Measurements from ENCODE around the gene VSTM2L. TPM values are rescaled to one million over a fixed set of nuclear protein-coding genes. Genes with fewer than 3 reads are reported as not detected.

Gene VSTM2L
- total RNA-seq, 1 donor from 2014 or later, result 1.6 TPM

GRCh38 chr20:37914367-37914671 lies 11.4 kb downstream of the VSTM2L start:
- ATAC-seq, result no peak
- no peak for DNase-seq (ENCODE audit: low spot score)
- intact Hi-C loops (cut with DNase I), result no loop called here

DNA sequence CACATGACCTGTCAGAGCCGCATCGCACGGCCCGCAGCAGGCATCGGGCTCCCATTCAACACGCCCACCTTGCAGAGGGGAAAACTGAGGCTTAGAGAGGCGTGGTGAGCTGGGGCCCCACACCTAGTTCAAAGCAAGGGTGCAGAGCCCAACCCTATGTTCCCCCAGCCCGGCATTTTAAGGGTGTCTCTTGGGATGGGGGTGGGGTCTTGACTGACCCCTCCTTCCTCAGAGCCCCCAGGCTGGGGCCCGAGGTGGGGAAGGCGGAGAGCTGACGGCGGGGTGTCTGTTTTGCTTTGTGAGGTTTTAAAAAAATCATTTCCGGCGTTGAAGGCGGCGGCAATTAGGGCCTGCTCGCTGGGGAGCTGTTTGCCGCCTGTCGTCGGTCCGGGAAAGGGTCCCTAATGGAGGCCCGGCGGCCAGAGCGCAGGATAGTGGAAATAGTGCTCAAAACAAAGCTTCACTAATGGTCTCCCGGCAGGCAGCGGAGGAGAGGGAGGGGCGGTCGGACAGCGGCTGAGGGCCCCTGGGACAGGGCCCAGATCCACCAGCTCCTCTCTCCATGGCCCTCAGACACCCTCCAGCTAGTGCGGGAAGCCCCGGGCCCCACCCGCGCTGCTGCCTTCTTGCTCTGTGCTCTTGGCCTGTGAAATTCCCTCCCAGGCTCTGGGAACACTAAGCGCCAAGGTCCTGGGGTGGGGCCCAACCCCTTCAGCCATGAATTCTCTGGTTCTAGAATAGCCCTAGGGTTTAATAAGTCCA lies 11.9 kb downstream of the VSTM2L start:
- DNase-seq (ENCODE audit: low spot score), result no peak
- ATAC-seq, result peak; percentile 41
- intact Hi-C loops (cut with DNase I), result no loop called here

DNA sequence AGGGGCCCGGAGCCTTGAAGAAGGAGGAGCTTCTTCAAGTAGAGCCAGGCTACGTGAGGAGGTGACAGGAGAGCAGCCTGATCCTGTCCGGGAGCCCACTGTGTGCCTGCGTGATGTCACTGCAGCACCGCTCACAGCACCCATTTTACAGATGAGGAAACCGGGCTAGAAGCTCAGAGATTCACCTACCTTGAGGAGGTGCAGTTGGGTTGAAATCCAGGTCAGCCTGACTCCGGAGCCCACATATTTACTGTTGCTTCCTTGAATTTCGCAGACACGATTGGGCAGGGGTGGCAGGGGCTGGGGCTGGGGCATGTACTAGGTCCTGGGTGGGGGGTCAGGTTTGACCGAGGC lies 12.5 kb downstream of the VSTM2L start:
- no peak for DNase-seq (ENCODE audit: low spot score)
- ATAC-seq, result no peak
- intact Hi-C loops (cut with DNase I), result no loop called here

GRCh38 chr20:37915800-37916570 lies 13.1 kb downstream of the VSTM2L start:
- intact Hi-C loops (cut with DNase I), result no loop called here

GRCh38 chr20:37917461-37917860 lies 14.5 kb downstream of the VSTM2L start:
- intact Hi-C loops (cut with DNase I), result no loop called here
- DNase-seq (ENCODE audit: low spot score) (no peak), ATAC-seq (no peak)

More at GRCh38 chr20:37915800-37916570, 13.1 kb downstream of the VSTM2L start:
- ATAC-seq, result no peak
- no peak for DNase-seq (ENCODE audit: low spot score)

- intact Hi-C loops (cut with DNase I), result no loop called here
- DNase-seq (ENCODE audit: low spot score) (no peak), ATAC-seq (no peak)
Measured at GRCh38 chr20:37918035-37918434, 15.1 kb downstream of the VSTM2L start.

DNA sequence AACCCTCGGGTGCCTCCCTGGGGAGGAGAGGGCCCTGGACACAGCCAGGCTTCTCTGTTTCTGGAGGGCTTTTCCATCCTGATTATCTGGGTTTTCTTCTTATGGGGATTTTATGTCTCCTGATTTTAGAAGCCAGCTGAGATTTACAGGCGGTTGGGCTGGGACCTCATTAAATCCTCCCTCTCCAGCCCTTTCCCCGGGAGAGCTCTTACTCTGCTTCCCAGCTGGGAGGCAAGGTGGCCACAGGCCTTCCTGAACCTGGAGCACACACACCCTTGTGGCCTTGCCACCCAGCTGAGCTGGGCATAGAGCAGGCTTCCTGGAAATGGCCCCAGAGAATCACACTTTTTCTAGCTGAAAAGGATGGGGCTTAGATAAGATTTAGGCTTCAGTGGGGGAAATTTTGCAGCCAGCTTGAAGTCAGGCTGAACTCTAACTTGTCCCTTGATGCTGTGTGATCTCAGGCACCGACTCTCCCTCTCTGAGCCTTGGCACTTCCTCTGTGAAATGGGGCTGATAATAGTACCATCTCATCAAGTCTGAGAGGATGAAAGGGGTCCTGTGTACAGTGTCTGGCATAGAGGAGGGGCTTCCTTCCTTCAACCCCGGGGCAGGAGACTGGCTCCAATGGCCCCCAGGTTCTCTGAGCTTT lies 16.6 kb downstream of the VSTM2L start:
- intact Hi-C loops (cut with DNase I), result no loop called here
- no peak for ATAC-seq

DNA sequence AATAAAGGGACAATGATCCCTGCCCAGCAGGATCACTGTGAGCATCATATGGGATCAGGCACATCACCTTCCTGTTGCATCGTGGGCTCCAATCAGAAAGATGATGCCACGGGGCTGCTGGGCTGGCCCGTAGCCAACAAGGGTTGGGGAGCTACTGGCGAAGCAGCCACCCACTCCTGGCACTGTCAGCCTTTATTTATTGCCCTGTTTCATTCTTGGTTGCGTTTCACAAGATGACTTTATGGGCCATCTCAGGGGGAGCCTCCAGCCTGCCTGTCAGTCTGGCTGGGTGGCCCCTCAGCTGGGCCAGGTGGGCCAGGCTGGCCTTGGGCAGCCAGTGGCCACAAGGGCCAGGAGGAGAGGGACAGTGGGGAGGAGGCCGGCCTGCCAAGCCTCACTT lies 17.3 kb downstream of the VSTM2L start:
- DNase-seq (ENCODE audit: low spot score) (no peak), ATAC-seq (no peak)
- intact Hi-C loops (cut with DNase I), result no loop called here

More for the DNA sequence above, 16.6 kb downstream of the VSTM2L start:
- DNase-seq (ENCODE audit: low spot score), result no peak

- DNase-seq (ENCODE audit: low spot score), result no peak
- intact Hi-C loops (cut with DNase I), result no loop called here
- ATAC-seq, result no peak
Measured at GRCh38 chr20:37920679-37921322, 17.9 kb downstream of the VSTM2L start.

DNA sequence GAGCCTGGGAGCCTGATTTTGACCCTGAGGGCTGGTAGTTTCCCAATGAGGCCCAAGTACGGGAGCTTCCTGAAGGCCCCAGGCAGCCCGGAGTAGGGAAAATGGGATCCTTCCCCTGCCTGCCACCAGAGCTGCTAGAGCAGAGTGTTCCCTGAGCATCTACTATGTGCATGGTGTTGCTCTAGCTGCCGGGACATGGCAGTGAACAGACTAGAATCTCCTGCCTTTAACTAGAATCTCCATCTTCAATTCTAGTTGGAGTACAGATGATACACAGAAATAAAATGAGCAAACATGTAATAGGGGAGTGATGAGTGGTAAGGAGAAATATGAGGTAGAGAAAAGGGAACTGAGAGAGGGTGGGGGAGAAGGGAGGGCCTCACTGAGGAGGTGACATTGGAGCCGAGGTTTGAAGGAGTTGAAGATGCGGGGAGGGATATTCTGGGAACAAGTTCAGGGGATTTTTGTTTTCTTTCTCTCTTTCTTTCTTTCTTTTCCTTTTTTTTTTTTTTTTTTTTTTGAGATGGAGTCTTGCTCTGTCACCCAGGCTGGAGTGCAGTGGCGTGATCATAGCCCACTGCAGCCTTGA lies 18.5 kb downstream of the VSTM2L start:
- no peak for DNase-seq (ENCODE audit: low spot score)
- intact Hi-C loops (cut with DNase I), result no loop called here
- no peak for ATAC-seq

GRCh38 chr20:37922016-37922415 lies 19.1 kb downstream of the VSTM2L start:
- DNase-seq (ENCODE audit: low spot score), result no peak
- ATAC-seq, result no peak
- intact Hi-C loops (cut with DNase I), result no loop called here

DNA sequence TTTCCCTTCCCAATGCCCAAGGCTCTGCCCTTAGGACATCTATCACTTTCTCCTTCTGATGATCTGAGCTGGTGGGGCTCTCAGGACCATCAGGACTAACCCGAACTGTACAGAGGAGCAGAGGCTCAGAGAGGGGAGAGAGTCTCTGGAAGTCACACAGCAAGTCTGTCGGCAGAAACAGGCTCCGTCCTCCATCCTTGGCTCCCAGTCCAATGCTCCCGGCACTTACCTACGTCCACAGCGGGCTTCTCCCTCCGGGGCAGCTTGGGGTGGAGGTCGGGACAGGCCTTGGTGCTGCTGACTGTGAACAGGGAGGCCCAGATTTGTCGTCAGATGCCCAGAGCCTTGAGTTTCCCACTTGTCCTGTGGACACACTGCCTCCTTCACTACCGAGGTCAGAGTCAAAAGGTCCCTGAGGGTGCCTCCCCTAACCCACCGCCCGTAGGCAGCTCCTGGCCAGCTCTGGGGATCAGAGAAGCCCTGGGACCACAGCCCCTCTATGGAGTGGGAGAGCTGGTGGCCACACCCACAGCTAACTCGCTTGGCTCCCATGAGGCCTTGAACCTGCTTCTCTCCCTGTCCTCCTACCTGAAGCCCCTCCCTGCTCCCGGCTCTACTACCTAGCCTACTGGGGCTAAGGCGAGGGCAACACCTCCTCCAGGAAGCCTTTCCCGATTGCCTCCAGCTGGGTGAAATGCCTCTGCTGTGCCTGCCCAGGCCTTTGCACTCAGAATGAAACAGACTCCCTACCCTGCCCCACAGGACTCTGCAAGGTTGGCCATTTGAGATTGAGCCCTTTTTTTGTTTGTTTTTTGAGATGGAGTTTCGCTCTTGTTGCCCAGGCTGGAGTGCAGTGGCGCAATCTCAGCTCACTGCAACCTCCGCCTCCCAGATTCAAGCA lies 22.6 kb downstream of the VSTM2L start:
- no peak for ATAC-seq
- intact Hi-C loops (cut with DNase I), result no loop called here
- no peak for DNase-seq (ENCODE audit: low spot score)

- no peak for DNase-seq (ENCODE audit: low spot score)
- intact Hi-C loops (cut with DNase I), result no loop called here
- no peak for ATAC-seq
Measured at GRCh38 chr20:37926612-37927011, 23.7 kb downstream of the VSTM2L start.

DNA sequence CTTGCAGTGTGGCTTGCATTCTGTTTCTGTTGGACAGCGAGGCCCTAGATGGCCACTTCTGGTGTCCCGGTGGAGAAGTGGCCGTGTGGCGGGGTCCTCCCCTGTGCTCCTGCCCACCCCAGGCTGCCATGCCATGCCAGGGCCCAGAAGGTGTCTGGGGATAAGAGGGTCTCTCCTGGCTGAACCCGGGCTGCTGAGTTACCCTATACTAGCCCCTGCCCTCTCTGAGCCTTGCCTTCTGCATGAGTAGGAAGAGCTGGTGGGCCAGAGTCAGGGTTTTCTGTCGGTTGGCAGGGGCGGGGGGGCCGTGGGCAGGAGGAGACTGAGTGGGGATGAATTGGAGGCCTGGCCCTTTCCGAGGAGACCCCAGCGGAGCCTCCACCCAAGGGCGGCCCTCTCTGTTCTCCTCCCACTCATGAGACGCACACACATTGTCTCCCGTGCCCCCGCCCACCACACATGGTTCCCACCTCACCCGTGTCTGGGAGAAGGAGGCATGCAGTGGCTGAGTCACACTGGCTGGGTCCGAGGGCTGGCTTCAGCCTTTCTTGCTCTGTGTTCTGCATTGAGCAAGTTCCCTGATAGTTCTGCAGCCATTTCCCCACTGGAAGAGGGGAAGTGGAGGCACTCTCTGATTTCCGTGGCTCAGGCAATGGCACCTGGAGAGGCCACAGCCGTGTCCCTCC lies 24.6 kb downstream of the VSTM2L start:
- intact Hi-C loops (cut with DNase I), result no loop called here
- DNase-seq (ENCODE audit: low spot score) (no peak), ATAC-seq (no peak)

DNA sequence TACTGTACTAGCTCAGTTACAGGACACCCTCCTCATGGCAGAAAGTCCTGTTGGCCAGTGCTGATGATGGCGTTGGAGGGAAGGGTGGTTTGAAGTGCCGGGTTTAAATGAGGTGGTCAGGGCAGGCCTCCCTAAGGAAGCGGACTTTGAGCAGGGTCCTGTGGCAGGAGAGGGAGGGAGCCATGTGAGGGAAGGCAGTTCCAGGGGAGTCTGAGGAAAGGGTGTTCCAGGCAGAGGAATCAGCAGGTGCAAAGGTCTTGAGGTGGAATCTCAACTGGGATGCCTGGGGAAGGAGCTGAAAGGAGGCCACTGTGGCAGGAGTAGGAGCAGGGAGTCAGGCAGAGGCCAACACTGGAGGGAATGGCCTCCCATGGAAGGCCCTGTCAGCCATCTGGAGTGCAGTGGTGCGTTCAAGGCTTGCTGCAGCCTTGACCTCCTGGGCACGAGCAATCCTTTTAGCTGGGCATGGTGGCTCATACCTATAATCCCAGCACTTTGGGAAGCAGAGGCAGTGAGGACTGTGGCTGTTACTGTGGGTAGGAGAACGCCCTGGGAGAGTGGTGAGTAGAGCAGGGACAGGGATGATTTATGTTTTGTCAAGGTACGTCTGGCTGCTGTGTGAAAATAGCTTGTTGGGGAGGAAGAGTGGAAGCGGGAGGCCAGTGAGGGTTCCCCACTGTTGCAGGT lies 26.2 kb downstream of the VSTM2L start:
- DNase-seq (ENCODE audit: low spot score) (no peak), ATAC-seq (no peak)
- intact Hi-C loops (cut with DNase I), result no loop called here

DNA sequence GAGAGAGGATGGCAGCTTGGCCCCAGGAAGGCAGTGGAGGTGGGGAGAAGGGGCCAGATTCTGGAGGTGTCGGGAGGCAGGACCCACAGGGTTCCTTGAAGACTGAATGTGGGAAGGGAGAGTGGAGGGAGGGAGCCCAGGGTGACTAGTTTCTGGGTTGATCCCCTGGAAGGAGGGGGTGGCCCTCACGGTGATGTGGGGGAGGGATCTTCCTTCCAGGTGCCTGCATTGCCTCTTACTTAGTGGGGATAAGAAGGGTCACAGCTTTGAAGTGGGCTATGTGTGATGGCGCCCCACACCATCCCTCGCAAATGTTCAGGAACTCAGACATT lies 26.7 kb downstream of the VSTM2L start:
- ATAC-seq (no peak), DNase-seq (ENCODE audit: low spot score) (no peak)
- intact Hi-C loops (cut with DNase I), result no loop called here

DNA sequence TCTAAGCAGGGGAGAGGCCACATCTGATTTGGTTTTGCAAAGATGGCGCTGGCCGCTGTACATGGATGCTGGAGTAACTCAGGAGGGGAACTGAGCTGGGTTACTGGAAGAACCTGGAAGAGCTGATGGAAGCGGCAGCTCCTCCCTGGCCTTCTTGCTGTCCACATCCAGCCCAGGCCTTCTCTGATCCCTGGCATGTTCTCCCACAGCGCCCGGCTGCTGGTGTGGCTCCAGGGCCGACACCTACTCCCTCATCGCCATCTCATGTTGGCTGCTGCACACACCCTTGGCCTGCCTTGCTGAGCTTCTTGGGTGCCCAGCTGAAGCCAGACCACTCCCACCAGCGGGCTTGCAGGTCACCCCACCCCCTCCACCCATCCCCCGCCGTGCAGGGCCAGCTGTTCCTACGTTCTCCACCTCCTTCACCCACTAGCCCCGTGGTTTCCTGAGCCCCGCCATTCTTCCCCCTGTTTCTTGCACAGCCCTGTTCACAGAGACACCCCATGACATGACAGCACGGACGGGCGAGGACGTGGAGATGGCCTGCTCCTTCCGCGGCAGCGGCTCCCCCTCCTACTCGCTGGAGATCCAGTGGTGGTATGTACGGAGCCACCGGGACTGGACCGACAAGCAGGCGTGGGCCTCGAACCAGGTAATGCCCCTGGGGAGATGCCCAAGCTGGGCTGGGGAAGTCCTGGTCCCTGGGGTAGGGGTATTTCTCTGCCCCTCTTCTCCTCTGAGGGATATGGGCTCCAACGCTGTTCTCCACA lies 28.4 kb downstream of the VSTM2L start:
- no peak for DNase-seq (ENCODE audit: low spot score)
- intact Hi-C loops (cut with DNase I), result no loop called here
- ATAC-seq, result no peak
